Heart left ventricle (tissue), 13 donors: ENCODE results near the gene PPP1R12B.

Experiments
- POLR2A ChIP-seq, 2 donors: fragments of 450-650 bp; IDR thresholded peaks; one replicate each; pipeline ENCODE4 v1.6.1; 2017; ENCODE audit warnings: antibody characterized with exemption in 2 of 2, mild to moderate bottlenecking in 2 of 2, moderate library complexity in 2 of 2
- TF ChIP-seq, protein P1 (sequence below), 12 donors: fragments of 200-600 bp; sonication (generic) in 4 of 12; IDR thresholded peaks; one replicate each; pipeline versions ENCODE4 v1.5.0 to v1.8.0; 2018 to 2022; ENCODE audit warnings: antibody characterized with exemption in 12 of 12, mild to moderate bottlenecking in 5 of 12
- donor health status: ischemic (EF 13 %, LVEDD 7.1; RV severe dilation, severe dysfunction).
- donor health status: DM: no; HTN: yes; CAD: no.
- donor health status: DM: no; HTN: no; CAD: no.
- donor health status: ischemic (EF 25% LVEDD 6.9; RV normal size, moderate dysfunction).
- donor health status: ischemic (EF 25% LVEDD 5.7; RV mildly dilated, moderate dysfunction).
- donor health status: ischemic (EF 35%, LVEDD 5.7; RV mildly dilated, moderate dysfunction).
- donor health status: nonischemic (EF 11% LVEDD 7.7; RV severe dilation, severe dysfunction).
- donor health status: DM: yes; HTN: yes; CAD: no.
- donor health status: PGD.
- donor health status: ischemic (EF 29% LVEDD 5.4; RV normal size, mild dysfunction).
- donor health status: nonischemic (EF 23%, LVEDD 6.1; RV moderate dilation, normal function).

DNA sequence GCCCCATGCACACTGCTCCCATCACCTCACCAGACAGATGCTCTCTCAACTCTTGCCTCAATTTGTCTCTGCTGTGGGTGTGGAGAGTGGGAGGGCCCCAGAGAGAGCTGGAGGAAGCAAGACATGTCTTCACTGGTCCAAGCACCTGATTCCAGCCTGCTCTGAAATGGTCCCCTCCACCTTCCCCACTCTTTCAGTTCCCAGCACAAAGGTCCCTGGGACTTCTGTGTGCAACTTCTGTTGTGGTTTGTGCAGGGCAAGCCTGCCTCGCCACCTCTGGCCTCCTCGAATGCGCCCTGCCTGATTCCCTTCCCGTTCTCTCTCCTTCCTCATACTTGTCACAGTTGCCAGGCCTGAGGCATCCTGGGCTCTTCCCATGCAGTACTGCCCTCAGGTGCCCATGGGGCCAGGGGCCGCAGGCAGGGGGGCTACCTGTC is 242.5 kb downstream of the PPP1R12B start:
- TF ChIP-seq, protein P1, sequence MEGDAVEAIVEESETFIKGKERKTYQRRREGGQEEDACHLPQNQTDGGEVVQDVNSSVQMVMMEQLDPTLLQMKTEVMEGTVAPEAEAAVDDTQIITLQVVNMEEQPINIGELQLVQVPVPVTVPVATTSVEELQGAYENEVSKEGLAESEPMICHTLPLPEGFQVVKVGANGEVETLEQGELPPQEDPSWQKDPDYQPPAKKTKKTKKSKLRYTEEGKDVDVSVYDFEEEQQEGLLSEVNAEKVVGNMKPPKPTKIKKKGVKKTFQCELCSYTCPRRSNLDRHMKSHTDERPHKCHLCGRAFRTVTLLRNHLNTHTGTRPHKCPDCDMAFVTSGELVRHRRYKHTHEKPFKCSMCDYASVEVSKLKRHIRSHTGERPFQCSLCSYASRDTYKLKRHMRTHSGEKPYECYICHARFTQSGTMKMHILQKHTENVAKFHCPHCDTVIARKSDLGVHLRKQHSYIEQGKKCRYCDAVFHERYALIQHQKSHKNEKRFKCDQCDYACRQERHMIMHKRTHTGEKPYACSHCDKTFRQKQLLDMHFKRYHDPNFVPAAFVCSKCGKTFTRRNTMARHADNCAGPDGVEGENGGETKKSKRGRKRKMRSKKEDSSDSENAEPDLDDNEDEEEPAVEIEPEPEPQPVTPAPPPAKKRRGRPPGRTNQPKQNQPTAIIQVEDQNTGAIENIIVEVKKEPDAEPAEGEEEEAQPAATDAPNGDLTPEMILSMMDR (IDR thresholded peaks at IDR 0.05) = no peak
- no peak for TF ChIP-seq POLR2A (IDR thresholded peaks at IDR 0.05)
